Lung microvascular endothelial cell (primary cell): ENCODE results near the gene SPSB3. TPM values are rescaled to one million over a fixed set of nuclear protein-coding genes. Genes with fewer than 3 reads are reported as not detected.
A peak's percentile ranks its signal among the peaks of the same experiment; 100 is the strongest.

ENCODE experiments used
- DNase-seq, 2 donors: peaks; one replicate each; pipeline versions ENCODE4 v3.0.0 to v3.0.0-alpha.2; 2010; ENCODE audit warnings: low read depth in 2 of 2
- total RNA-seq: library from RNA; depleted of rRNA; stranded (reverse); fragments of >200 nt; gene quantifications from 2 replicates; pipeline ENCODE4 v1.2.1, GENCODE V29; 2014

SPSB3 gene
- total RNA-seq, 1 donor from 2014 or later = 49.8 TPM

DNA sequence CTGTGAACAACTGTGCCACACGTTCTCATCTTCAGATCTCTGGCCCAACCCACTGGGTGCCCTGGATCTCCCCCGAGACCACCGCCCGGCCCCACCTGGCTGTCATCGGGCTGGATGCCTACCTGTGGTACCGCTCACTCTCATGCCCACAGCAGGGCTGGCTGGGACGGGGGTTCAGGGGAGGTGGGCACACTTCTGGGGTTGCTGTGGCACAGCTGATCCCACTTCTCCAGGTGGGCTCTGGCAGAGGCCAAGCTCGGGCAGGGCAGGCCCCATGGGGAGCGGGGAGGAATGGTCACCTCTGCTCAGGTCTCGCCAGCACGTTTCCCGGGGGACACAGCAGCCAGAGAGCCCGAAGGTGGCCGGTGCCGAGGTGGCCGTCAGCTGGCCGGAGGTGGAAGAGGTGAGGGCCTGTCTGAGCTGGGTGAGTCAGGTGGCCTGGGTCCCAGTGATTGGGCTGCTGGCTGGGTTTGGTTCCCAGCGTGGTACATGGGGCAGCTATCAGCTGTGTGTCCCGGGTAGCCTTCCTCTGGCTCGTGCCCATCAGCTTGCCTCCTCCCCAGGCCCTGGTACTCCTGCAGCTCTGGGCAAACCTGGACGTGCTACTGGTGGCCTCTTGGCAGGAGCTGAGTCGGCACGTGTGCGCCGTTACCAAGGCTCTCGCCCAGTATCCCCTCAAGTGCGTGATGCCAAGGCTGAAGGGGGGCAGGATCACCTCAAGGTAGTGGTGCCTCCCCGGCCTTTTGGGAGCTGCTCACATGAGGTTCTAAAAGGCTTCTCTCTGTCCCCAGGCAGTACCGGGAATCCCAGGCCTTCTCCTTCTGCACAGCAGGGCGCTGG, 7.1 kb downstream of the SPSB3 start:
- DNase-seq = no peak

DNA sequence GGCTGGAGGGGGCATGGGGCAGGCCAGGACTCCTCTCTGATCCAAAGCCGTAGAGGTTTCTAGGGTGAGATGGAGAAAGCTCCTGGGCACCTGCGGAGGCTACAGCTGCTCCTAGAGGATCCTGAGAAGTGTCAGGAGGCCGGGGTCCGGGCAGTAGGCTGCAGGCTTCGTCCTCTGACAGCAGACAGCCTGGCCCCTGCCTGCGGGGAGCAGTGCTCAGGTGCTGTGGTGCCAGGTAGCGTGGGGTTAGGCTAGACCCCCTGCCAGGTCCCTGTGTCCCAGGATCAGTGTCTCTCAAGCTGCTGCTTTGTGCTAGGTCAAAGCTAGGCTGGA, 8.0 kb downstream of the SPSB3 start:
- no peak for DNase-seq

DNA sequence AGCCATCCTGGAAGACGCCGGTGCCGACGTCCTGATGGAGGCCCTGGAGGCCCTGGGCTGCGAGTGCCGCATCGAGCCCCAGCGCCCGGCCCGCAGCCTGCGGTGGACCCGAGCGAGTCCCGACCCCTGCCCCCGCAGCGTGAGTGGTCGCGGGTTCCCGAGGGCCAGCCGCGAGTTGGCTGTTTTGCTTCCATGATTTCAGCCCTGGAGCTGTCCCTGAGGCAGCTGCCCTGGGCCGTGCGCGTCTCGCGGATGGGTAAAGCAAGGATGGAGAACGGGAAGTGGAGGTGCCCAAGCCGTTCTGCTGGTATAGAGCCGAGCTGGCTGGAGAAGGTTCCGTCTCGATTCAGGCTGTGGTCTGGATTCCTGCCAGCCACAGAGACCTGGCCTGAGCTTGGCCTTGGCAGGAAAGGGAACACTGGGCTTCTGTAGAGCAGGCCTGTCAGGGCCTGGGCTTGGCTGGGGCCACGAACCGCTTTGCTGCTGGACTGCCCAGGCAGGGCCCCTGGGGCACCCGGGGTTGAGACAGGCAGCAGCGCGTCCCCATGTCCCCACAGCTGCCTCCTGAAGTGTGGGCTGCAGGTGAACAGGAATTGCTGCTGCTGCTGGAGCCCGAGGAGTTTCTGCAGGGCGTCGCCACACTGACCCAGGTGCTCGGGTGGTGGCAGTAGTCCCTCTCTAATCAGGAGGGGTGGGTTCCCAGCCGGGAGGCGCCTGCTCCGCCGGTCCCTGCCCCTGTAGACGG, 8.5 kb downstream of the SPSB3 start:
- peak; percentile 22 to 39 for DNase-seq

DNA sequence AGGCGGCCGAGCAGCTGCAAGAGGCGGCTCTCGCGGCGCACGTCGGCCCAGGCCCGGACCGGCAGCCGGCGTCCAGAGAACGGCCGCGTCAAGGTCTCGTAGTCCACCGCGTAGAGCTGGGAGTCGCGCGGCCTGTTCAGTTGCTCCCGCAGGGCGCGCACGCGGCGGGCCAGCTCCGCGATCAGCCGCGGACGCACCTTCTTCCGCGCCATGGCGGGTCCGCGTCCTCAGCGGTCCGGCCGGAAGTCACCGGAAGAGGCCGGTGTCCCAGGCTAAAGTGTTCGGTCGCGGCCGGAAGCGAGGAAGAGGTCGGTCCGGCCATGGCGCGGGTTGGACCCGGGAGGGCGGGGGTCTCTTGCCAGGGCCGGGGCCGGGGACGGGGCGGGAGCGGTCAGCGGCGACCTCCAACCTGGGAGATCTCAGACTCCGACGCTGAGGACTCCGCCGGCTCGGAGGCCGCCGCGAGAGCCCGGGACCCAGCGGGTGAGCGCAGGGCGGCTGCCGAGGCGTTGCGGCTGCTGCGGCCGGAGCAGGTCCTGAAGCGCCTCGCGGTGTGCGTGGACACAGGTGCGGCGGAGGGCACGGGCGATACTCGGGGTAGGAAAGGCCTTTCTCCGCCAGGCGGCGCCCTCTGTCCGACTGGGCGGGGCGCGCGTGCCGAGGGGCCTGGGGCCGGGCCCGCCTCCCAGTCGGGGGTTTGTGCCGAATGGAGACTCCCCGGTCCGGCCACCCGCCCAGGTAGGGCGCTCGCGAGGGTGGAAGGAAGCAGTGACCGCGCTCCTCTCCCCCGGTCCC, 9.3 kb downstream of the SPSB3 start, which contains the start of gene MRPS34:
TSS of gene MRPS34 (minus strand) at position 227 of the 795 bp plus-strand sequence. CDS start at position 212, 15 bp downstream.
- peak; percentile 88 to 91 for DNase-seq

DNA sequence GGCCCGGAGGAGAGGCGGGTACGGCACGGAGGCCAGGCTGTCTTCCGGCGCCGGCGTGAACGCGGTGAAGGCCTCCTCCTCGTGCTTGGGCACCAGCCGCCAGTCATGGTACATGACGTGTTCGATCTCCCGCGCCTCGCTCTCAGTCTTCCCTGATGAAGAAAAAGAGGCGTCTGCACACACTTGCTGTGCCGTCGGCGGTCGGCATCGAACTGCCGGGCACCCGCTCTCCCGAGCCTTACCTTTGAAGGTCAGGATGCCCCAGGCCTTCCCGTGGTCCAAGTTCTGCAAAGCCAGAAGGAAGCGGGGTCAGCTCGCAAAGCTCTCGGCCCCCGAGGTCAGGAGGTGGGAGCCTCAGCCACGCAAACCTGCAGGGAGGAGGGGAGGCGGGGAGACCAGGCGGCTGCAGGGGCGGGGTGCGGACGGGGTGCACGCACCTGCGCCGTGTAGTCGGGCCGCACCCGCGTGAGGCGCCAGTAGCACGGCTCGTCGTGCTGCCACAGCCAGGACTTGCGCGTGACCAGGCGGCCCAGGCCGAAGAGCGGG, 9.9 kb downstream of the SPSB3 start, which contains the start of gene EME2:
TSS of gene EME2 (plus strand) at position 449 of the 546 bp plus-strand sequence. CDS start 418 bp downstream, outside the sequence.
- peak; percentile 18 to 47 for DNase-seq

DNA sequence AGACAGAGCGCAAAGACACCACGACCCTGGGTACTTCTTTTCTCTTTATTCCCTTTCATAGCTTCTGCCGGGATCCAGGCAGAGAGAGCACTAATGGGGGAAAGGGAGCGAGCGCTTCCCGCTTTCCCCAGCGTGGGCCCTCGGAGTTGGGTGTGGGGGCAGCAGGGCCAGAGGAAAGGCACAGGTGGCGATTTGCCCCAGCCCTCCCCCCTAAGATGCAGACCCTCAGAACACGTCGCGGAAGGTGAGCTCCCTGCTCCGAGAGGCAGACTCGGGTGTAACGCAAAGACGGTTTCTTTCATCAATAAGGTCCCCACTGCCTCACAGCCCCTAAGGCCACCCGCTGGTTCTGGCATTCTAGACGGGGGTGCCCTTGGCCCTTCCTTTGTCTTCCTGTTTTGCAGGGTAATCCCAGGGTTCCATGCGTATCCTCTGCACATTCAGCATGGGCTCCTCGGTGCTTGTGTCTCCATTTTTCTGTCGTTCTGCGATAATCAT, 10.5 kb downstream of the SPSB3 start:
- DNase-seq = peak in 1 of 2 donors; percentile 13

DNA sequence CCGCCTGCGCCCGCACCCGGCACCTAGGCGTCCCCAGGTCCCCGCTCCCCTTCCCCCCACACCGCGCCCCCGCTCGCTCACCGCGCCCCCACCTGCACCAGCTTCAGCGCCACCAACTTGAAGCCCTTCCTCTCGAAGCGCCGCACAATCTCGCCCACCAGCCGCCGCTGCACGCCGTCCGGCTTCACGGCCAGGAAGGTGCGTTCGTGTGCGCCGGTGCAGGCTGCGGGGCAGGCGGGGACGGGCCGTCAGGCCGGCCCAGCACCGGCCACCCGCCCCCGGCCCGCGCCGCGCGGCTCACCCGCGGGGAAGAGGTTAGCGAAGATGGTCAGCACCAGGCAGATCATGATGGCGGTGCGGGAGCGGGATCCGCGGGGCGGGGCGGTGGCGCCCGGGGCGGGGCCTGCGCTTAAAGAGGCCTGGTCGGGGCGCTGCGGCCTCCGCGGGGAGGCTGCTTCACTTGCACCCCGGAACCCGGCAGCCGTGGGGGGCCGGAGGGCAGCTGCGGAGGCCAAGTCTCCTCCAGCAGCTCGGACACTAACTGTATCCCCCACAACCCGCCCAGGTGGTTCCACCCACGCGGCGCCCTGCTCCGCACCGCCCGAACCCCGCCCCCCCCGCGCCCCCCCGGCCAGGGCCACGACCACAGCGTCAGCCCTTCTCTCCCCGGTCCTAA, 11.0 kb downstream of the SPSB3 start, which contains the start of gene NME3:
TSS of gene NME3 (minus strand) at position 356 of the 676 bp plus-strand sequence. CDS start at position 347, 9 bp downstream.
- DNase-seq = peak; percentile 65 to 72

DNA sequence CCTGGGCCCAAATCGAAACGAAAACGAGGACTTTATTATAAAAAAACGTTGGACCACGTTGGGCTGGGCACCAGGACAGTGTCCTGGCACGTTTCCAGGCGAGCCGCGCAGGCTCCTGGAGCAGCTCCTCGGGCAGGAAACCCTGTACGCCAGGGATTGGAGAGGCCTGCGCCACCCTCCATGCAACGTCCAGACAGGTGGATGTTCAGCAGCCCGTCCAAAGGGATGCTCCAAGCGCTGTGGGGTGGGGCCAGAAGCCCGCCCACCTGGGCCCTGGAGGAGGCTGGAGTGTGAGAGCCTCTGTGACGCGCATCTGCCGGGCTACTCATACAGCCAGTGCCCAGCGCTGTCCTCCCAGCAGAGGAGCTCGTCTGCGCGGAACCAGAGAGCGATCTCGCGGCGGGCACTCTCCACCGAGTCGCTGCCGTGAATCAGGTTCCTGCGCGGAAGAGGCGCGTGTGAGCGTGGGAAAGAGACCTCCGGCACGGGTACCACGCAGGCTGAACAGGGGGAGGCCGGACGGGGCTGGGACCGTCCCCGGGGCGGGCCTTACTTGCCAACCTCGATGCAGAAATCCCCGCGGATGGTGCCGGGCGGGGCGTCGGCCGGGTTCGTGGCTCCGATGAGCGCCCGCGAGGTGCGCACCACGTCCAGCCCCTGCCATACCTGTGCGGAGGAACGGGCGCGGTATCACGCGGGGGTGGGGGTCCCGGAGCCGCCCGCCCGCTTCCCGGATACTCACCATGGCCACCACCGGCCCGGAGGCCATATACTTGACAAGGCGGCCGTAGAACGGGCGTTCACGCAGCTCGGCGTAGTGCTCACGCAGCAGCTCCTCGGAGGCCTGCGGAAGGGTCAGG, 11.8 kb downstream of the SPSB3 start:
- peak; percentile 66 to 68 for DNase-seq

DNA sequence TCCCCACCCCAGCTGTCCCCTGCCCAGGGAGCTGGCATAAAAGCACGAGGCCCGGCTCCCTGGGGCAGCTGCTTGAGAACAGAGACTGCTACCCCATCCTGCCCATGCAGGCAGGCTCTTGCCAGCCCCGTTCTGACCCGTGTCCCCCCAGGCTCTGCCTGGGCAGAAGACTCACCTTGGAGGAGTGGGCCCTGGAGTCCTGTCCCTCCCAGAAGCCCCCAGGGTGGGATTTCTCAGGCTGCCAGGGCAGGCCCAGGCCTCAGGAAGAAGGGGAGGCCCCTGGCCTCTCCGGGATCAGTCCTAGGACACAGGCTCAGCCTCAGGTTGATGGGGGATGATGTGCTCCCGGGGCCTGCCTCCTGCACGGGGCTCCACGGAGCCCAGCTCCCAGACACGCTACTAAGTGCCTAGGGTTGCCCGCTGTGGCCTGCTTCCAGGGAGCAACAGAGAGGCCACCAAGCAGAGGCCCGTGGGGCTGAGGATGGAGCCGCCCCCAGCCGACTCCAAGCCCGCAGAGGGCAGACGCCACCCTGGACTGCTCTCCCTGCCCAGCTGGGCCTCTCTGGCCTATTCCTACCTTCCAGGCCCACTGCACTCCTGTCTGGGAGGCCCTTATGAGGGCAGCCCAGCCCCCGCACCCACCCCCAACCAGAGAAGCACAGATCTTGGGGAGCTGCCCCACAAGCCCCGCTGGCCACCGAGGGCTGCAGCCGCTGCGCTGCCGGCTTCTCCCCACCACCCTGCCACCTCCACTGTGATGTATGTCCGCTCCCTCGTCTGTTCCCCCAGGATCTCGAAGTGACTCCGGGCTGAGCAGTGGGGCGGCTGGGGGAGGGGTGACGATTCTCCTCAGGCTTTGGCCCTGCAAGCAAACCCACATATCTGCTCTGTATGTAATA, 12.7 kb downstream of the SPSB3 start:
- no peak for DNase-seq

DNA sequence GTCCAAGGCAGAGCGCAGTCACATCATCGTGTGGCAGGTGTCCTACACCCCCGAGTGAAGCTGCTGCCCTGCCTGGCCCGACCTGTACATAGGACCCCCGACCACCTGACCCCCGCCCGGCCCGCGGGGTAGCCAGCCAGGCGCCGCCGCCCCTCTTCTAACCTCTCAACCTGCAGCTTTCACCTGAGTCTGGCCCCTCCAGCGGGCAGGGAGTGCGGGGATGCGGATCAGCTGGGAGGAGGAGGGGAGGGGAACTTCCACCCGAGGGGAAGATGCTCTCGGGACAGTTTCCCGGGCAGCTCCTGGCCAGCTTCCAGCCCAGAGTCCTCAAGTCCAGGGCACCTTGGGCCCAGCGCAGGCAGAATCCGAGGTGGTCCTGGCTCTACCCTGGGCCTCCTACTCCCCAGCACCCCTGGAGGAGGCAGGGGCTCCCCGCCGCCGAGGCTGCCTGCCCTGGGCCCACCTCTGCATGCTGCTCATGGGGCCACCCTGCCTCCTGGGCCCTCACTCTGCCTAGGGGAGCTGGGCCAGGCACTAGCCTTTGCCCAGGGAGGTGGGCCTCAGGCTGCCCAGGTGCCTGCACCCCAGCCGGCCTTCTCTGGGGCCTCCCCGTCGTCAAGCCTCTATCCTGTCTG, 13.5 kb downstream of the SPSB3 start:
- DNase-seq = no peak

DNA sequence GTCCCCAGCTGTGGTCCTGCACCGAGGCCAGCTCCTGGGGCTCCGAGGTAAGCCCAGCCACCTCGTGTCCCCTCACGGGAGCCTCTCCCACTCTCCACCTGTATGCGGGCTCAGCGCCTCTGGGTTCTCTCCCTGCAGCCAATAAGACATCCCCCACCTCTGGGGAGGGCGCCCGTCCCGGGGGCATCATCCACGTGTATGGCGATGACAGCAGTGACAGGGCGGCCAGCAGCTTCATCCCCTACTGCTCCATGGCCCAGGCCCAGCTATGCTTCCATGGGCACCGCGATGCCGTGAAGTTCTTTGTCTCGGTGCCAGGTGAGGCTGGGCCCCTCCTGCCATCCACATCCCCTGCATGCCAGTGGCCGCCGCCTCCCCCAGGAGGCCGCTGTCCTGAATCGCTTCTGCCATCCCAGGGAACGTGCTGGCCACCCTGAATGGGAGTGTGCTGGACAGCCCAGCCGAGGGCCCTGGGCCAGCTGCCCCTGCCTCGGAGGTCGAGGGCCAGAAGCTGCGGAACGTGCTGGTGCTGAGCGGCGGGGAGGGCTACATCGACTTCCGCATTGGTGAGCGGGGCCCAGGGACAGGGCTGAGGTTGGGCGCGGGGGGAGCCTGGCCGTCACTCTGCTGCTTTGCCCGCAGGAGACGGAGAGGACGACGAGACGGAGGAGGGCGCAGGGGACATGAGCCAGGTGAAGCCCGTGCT, 14.2 kb downstream of the SPSB3 start:
- no peak for DNase-seq

DNA sequence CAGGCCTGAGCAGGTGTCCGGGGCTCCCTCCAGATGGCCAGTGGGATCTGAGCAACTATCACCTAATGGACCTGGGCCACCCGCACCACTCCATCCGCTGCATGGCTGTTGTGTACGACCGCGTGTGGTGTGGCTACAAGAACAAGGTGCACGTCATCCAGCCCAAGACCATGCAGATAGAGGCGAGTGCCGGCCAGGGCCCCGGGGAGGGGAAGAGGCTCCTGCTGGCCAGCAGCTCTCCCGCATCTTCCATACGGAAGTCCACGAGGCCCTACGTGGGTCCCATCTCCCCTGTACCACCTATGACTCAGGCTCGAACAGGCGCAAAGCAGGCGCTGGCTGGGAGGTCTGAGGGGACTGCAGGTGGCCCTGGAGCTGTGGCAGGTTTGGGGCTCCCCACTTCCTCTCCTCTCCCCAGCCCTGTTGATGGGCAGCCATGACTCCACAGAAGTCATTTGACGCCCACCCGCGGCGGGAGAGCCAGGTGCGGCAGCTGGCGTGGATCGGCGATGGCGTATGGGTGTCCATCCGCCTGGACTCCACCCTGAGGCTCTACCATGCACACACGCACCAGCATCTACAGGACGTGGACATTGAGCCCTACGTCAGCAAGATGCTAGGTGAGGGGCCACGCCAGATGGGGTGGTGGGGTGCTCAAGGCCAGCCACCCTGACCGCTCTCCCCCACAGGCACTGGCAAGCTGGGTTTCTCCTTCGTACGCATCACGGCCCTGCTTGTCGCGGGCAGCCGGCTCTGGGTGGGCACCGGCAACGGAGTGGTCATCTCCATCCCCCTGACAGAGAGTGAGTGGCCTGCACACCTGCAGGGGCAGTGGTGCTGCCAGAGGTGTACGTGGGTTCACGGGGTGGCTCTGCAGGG, 15.0 kb downstream of the SPSB3 start:
- no peak for DNase-seq

DNA sequence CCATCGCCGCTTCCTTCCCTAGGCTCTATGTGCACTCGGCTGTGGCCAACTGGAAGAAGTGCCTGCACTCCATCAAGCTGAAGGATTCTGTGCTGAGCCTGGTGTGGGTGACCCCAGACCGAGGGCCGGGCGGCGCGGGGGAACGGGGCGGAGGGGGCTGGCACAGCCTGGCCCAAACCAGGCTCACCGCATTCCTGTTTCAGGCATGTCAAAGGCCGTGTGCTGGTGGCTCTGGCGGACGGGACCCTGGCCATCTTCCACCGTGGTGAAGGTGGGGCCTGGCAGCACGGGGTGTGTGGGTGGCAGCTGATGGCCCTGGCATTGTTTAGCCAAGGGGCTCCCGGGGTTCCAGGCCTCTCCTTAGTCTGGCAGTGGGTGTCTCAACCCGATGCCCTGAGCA, 15.7 kb downstream of the SPSB3 start:
- no peak for DNase-seq

DNA sequence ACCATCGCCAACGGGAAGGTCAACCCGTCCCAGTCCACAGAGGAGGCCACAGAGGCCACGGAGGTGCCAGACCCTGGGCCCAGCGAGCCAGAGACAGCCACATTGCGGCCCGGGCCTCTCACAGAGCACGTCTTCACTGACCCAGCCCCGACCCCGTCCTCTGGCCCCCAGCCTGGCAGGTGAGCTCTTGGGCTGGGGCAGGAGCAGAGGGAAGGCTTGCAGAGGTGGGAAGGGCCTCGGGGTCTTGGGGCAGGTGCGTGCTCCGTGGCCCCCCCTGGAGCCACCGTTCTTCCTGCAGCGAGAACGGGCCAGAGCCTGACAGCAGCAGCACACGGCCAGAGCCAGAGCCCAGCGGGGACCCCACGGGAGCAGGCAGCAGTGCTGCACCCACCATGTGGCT, 16.1 kb downstream of the SPSB3 start:
- DNase-seq = no peak

DNA sequence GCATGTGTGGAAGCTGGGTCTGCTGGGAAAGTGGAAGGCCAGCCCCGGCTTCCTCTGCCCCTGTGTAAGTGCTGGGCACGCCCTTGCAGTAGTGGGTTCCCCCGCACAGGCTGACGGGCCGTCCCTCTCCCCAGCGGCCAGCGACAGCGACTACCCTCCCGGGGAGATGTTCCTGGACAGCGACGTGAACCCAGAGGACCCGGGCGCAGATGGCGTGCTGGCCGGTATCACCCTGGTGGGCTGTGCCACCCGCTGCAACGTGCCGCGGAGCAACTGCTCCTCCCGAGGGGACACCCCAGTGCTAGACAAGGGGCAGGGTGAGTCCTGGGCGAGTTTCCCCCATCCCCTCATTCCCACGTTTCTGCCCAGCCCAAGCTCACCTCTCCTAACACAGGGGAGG, 16.5 kb downstream of the SPSB3 start:
- DNase-seq = no peak

DNA sequence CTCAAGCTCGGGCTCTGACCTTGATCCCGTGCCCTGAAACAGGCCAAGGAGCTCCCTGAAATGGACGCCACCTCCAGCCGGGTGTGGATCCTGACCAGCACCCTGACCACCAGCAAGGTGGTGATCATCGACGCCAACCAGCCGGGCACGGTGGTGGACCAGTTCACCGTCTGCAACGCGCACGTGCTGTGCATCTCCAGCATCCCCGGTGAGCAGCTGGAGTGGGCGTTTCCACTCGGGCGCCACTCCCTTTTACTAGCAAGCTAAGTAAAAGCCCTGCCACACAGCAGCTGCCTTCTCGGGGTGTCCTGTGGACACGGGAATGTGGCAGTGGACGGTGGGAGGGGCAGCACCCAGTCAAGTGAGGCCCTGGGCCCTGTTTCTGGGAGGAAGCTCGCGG, 17.4 kb downstream of the SPSB3 start:
- DNase-seq = no peak
